Naive thymus-derived CD8-positive, alpha-beta T cell (primary cell): ENCODE measurements around the gene HTR3B. TPM values are rescaled to one million over a fixed set of nuclear protein-coding genes. Genes with fewer than 3 reads are reported as not detected.

Experiments
- polyA plus RNA-seq, 3 donors: library from polyadenylated mRNA; unstranded; fragments of 300-500 nt; fragmentation: Illumina TruSeq; gene quantifications; one replicate each; pipeline ENCODE4 v1.2.3, GENCODE V29; 2021
- total RNA-seq, 8 experiments: library from RNA in 2 of 8; stranded (reverse) in 2 of 8; gene quantifications; one replicate each; pipeline ENCODE4 v1.2.3 and lab custom pipeline; 2021 to 2026

The HTR3B gene
- total and polyA plus RNA-seq, 5 experiments from 2014 or later: not detected

Other genes starting within 250 kb of the HTR3B start
- gene TMPRSS5, start 198.5 kb upstream of the HTR3B start, total RNA-seq: 1 to 10 TPM; 1.0 to 1.2 TPM
- gene TMPRSS5, start 198.5 kb upstream of the HTR3B start, polyA plus RNA-seq: not detected
- 10 to 100 TPM in 1 of 2 experiments, 1 to 10 TPM in 1; 9.8 to 11.1 TPM for gene ZW10, start 131.1 kb upstream of the HTR3B start, total RNA-seq
- gene ZW10, start 131.1 kb upstream of the HTR3B start, polyA plus RNA-seq: 10 to 100 TPM; 14.7 to 16.3 (median 15.6) TPM
- gene CLDN25, start 125.0 kb upstream of the HTR3B start, total RNA-seq: not detected
- gene CLDN25, start 125.0 kb upstream of the HTR3B start, polyA plus RNA-seq: not detected
- 10 to 100 TPM; 21.6 to 22.0 TPM for gene USP28, start 29.2 kb upstream of the HTR3B start, total RNA-seq
- gene USP28, start 29.2 kb upstream of the HTR3B start, polyA plus RNA-seq: 10 to 100 TPM; 13.7 to 69.1 (median 23.8) TPM
- not detected for gene HTR3A, start 70.3 kb downstream of the HTR3B start, total RNA-seq
- gene HTR3A, start 70.3 kb downstream of the HTR3B start, polyA plus RNA-seq: not detected
- gene ZBTB16, start 154.9 kb downstream of the HTR3B start, total RNA-seq: 1 to 10 TPM; 1.3 to 2.5 TPM
- 1 to 10 TPM in 2 of 3 donors, under 1 TPM in 1; 0.21 to 7.5 (median 4.4) TPM for gene ZBTB16, start 154.9 kb downstream of the HTR3B start, polyA plus RNA-seq